SK-MEL-5 (cell line): ENCODE data around the gene DCPS. TPM values are rescaled to one million over a fixed set of nuclear protein-coding genes. Genes with fewer than 3 reads are reported as not detected.
"Not testable (repeated sequence)": the region's sequence is repeated elsewhere in the genome, so short reads cannot be mapped to it uniquely, and the experiment has no call there.

Experiments used
- DNase-seq: peaks from one replicate; pipeline ENCODE4 v3.0.0-alpha.2; 2016; ENCODE audit warnings: low read depth, low spot score
- in situ Hi-C: cut with HindIII; loops from 2 replicates; pipeline ENCODE4 v1.10.0; 2016; ENCODE audit warnings: low sequenced_read_pairs, high pct_unique_total_duplicates, low pct_unique_long_range_greater_than_20kb
- polyA plus RNA-seq, 2 experiments: library from polyadenylated mRNA; depleted of rRNA; stranded (reverse); fragments of >200 nt; gene quantifications; 2 replicates each; pipeline ENCODE4 v1.2.3, GENCODE V29; 2015
- total RNA-seq: library from RNA; depleted of rRNA; stranded (reverse); fragments of >200 nt; shearing (Covaris generic); gene quantifications from 2 replicates; pipeline ENCODE4 v1.2.3, GENCODE V29; 2014; rRNA removed

Gene DCPS, protein sequence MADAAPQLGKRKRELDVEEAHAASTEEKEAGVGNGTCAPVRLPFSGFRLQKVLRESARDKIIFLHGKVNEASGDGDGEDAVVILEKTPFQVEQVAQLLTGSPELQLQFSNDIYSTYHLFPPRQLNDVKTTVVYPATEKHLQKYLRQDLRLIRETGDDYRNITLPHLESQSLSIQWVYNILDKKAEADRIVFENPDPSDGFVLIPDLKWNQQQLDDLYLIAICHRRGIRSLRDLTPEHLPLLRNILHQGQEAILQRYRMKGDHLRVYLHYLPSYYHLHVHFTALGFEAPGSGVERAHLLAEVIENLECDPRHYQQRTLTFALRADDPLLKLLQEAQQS
- total RNA-seq: 9.5 and 12.2 TPM in 2 replicates
- polyA plus RNA-seq (2015; cell fraction: cytosol; rRNA removed): 41.2 and 46.1 TPM in 2 replicates
- 13.2 and 13.8 TPM in 2 replicates for polyA plus RNA-seq (2015; cell fraction: nucleus; rRNA removed)

DNA sequence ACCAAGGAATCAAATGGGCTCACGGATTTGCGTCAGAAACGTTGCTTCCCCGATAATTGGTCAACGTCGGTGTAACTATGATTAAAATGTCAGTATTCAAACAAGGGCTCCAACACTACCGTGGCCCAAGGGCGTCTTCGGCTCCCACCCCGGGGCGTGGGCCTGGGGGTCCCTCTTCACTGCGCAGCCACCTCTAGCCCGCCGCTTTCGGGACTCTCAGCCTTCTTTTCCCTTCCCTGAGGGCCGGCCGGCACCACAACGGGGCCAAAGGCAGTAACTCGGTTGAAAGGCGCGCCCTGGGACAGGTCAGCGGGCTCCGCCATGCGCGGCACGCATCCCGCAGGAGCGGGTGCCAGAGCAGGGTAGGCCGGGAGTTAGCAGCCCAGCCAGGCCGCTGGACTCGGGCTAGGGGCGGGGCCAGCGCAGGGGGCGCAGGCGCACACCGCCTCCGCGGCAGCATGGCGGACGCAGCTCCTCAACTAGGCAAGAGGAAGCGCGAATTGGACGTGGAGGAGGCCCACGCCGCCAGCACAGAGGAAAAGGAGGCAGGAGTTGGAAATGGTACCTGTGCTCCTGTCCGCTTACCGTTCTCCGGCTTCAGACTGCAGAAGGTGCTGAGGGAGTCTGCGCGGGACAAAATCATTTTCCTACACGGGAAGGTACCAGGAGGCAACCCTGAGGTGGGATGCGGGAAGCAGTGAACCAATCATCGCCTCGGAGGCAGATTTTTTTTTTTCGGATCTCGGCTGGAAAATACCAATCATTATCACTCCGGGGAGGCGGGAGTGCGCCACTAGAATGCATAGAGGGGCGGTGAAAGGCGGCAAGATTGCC lies at the start of gene DCPS:
DCPS (plus strand) TSS at position 438 of the 834 bp plus-strand sequence; CDS start at position 459, 21 bp downstream.
- in situ Hi-C loops: no loop called here

DNA sequence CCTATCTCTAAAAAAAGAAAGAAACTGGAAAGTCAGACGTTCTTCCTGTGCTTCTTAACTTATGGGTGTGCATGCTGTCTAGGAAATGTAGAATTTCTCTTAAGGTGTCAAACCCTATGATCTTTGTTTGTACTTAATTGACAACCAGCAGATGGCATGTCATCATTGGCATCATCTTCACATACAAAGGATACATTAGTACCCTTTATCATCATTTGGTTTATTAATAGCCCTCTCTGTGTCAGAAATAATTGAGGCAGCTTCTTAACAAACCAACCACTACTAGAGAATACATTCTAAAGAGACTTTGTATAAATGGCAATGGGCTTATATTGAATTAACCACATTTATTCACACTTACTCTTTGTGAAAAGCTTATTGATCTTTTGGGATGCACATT lies 49.0 kb upstream of the DCPS start:
- no peak for DNase-seq
- in situ Hi-C loops: no loop called here

More for the DNA sequence above, at the start of gene DCPS:
- DNase-seq: peak; percentile 82

DNA sequence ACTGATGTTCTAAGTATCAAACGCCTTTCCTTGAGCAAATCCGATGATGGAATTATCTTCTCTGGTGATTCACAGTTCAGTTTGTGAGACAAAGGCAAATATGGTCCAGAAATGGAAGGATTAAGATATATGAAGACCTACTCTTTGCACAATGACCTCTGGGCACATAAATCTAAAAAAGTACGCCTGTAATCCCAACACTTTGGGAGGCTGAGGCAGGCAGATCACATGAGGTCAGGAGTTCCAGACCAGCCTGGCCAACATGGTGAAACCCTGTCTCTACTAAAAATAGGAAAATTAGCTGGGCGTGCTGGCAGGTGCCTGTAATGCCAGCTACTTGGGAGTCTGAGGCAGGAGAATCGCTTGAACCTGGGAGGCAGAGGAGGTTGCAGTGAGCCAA lies 48.4 kb upstream of the DCPS start:
- in situ Hi-C loops, DNase-seq: not testable (repeated sequence)

DNA sequence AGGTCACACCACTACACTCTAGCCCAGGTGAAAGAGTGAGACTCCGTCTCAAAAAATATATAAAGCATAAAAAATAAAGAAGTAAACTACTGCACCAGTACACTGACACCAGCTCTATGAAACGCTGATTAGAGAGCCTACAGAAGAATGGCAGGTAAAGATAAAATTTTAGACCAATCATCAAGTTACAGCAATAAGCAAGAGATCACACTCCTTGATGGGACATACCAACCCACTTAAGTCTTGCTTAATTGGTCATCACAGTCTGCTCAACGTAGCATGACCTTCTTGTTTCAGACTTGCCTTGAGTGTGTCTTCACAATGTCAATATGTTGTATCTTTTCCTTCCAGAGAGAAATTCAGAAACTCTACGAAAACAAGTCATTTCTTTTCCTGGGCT lies 47.6 kb upstream of the DCPS start:
- in situ Hi-C loops: no loop called here
- DNase-seq: no peak

DNA sequence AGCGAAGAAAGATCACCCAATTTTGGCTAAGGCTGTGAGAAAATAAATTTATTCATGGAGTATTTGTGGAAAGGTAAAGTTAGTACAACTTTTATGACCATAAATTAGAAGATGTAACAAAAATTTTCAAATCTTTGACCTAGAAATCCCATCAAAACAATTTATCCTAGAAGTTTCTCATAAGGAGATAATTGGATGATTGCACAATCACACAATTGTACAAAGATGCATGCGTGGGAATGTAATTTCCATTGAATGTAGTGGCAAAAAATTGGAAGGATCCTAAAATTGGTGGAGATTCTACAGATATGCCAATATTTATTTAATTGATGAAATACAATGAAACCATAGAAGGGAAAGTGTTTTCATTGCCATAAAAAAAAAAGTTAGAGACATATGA lies 46.7 kb upstream of the DCPS start:
- in situ Hi-C loops: no loop called here
- no peak for DNase-seq

DNA sequence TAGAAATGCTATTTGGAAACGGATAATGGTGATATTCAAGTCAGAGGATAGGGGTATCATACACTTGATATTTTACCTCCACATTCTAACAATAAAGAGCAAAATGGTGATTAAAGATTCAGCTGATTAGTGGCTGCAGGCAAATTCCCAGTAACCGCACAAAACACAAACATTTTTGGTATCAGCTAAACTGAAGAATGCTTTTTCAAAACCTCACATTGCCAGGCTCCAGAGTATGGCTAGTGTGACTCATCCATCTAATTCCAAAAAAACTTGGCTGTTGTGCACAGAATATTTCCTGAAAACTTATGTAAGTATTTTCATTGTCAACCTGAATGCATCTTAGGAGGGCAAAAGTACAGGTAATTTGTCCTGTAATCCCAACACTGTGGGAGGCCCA lies 46.1 kb upstream of the DCPS start:
- in situ Hi-C loops: no loop called here
- DNase-seq: no peak

DNA sequence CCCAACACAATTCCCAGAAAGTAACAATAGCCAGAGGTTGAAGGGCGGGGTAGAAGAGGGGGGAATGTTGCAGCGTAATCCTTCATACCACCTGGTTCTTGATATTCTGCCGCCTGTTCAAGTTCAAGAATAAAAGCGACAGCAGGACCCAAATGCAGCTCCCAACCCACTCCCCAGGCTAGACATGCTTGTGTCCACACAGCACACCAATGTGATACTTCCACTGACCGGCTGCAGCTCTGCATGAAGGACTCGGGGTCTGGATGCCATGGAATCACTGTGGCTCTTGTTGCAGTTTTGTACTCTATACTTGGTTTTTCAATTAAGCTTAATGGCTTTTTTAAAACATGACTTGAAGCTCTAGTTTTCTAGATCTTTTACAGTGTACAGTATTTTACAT lies 41.6 kb upstream of the DCPS start:
- no peak for DNase-seq
- in situ Hi-C loops: no loop called here

DNA sequence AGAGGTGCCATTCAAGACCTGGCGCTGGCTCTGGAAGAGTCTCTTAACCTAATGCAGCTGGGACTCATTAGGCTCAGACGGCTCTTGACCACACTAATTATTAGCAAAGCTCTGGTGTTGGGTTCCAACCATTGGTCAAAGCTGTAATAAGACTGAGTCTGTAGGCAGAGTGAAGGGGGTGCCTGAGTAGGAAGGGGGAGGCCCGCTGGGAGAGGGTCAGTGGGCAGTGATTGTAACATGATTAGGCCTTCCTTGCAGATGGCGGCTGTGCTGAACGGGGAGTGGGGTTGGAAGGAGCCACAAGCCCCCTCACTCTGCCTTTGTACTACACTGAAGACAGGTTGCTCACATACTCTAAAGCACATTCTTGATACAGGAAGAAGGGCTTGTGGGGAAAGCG lies 40.4 kb upstream of the DCPS start:
- in situ Hi-C loops: no loop called here
- DNase-seq: no peak

DNA sequence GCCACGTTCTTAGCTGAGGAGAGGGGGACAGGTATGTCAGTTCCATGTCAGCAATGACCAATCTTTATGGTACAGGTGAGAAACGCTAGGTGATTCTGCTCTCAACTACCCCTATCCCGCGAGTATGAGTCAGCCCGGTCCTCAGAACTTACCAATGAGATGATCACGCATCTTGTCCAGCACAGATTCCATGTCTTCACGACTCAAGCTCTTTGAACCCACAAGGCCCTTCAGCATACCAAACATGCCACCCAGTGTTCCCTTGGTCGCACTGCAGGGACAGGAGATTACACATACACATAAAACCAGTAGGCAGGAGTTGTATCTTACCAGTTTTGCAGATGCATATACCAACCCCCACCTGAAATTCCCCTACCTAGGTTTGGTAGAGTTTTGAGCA lies 38.0 kb upstream of the DCPS start:
- in situ Hi-C loops: no loop called here
- DNase-seq: peak; percentile 27

DNA sequence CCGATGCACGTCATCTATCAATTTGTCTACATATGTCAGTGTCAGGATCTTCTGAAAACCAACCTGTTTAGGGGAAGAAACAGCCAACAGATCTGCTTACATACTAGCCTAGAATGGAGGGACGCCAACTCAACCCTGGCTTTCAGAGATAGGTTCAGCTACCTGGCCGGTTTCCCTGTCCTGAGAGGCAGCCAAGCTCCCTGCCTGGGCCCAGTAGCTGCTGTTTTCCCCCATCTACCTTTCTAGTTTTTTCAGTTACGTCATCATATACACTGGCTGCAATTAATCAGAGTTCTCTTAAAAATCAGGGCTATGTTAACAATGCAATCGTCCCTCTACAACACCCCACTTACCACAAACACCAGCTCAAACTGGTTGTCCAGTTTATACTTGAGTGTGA lies 36.2 kb upstream of the DCPS start:
- in situ Hi-C loops: no loop called here
- no peak for DNase-seq

DNA sequence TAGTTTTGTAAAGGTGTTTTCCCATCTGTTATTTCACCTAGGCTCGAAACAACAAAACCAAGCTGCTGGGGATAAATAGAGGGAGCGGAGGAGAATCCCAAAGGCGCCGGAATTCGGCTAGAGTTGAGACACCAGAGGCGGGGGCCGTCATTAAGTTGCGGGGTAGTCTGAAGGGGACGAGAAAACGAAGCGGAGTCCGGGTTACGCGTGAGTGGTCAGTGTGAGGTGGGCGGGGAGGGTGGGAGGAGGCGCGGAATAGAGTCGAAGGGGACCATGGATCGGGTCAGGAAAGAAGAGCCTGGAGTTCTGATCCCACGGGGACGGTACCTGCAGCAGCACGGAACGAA lies 35.5 kb upstream of the DCPS start:
- no peak for DNase-seq
- in situ Hi-C loops: no loop called here

DNA sequence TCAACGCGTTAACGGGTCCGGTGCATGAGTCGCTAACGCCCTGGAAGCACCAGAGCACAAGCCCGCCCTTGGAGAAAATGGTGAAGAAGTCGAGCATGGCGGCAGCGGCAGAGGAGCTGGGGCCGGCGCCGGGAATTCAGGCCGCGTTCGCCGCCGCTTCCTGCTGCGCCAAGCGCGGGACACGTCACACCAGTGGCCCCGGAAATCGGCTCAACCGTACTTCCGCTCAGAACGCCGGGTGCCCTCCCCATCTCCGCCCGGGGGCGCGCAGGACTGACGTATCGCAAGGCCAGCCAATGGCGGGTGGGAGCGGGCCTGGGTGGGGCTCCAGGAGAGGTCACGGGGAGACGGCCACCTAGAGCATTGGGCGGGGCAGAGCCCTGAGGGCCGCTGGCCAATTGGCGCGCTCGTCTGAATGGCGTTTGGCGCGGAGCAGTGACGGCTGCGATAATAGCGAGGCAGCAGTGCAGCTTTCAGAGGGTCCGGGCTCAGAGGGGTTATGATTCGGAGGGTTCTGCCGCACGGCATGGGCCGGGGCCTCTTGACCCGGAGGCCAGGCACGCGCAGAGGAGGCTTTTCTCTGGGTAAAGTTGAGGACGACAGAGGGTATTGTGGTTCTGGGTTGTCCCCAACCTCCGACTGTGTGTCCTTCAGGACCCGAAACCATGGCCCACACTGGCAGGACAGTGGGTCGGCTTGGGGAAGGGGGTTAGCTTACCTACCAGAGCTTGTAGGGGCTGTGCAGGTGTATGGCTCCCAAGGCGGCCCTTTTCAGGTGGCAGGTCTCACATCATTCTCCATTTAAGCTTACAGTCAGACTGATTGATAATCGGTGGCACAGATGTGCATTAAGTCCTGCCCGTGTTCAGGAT lies 34.9 kb upstream of the DCPS start, which contains the start of the genes FOXRED1 and SRPRA:
FOXRED1 (plus strand) TSS at position 447 of the 872 bp plus-strand sequence; CDS start at position 500, 53 bp downstream.
SRPRA (minus strand) TSS at position 188 of the 872 bp plus-strand sequence; CDS start at position 97, 91 bp downstream.
- peak; percentile 97 for DNase-seq
- in situ Hi-C loops: no loop called here

DNA sequence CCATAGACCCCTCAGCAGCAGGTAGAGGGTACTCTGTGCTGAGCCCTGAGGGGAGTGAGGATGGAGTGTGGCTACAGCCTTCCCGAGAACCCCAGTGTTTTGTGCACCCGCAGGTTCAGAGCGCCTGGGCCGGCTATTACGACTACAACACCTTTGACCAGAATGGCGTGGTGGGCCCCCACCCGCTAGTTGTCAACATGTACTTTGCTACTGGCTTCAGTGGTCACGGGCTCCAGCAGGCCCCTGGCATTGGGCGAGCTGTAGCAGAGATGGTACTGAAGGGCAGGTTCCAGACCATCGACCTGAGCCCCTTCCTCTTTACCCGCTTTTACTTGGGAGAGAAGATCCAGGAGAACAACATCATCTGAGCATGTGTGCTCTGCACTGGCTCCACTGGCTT lies 26.5 kb upstream of the DCPS start:
- no peak for DNase-seq
- in situ Hi-C loops: no loop called here

DNA sequence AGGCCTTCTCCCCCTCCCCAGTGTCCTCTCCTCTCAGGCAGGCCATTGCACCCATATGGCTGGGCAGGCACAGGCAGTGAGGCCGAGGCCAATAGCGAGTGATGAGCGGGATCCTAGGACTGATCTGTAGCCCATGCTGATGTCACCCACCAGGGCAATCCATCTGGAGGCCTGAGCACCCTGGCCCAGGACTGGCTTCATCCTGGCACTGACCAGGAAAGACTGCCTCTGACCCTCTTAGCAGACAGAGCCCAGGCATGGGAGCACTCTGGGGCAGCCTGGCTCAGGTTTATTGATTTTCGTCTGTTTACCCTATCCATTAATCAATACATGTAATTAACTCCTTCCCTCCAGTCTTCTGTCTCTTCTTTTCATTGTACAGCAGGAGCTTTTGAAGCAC lies 26.1 kb upstream of the DCPS start:
- in situ Hi-C loops: no loop called here
- DNase-seq: no peak

DNA sequence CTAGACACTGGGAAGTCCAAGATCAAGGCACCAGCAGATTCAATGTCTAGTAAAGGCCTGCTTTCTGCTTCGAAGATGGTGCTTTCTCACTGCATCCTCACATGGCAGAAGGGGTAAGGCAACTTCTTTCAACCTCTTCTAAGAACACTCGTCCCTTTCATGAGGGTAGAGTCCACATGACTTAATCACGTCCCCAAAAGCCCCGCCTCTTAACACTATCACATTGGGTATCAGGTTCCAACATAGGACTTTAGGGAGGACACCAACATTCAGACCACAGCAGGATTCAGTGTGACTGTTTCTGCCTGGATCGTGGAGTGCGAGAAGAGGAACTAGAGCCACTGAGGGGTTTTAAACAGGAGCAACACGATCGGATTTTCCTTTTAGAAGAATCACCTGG lies 24.7 kb upstream of the DCPS start:
- in situ Hi-C loops: no loop called here
- peak; percentile 70 for DNase-seq

DNA sequence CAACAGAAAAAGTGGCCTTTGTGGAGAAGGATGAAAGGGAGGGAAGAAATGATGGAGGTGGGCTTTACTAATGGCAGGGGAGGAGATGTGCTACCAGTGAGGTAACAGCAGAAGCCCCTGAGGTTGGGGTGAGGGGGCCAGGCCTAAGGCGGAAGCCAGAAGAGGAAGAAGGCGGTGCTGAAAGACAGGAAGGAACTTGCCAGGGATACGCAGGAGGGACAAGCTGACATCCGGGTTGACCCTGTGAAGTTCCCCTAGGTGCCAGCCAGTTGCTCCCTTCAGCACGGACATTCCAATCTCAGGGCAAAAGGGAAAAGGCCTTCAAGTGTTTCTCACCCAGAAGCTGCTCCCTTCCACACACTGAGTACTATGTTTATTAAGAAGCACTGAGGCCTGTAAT lies 23.3 kb upstream of the DCPS start:
- in situ Hi-C loops: no loop called here
- no peak for DNase-seq

DNA sequence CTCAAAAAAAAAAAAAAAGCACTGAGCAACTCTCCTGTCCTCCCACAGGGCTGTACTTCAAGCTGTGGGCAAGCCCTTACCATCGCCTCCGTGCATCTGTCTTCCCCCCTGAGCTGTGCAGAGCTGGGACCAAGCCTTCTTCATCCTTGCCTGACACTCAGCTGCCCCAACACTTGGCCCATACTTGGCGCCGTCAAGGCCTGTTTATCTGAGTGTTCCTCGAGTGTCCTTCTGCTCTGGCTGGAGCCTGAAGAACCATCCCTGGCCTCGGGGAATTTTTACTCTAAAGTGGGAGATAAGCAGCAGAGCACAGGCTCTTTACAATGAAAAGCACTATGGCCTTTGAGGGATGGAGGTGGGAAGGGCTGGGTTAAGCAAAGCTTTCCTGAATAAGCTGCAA lies 22.6 kb upstream of the DCPS start:
- DNase-seq: no peak
- in situ Hi-C loops: no loop called here
